ENCODE data around the gene EGLN1. TPM values are rescaled to one million over a fixed set of nuclear protein-coding genes. Genes with fewer than 3 reads are reported as not detected.
"Not testable (repeated sequence)": the region's sequence is repeated elsewhere in the genome, so short reads cannot be mapped to it uniquely, and the experiment has no call there.

EGLN1 gene
- total RNA-seq (2014; rRNA removed; shearing (Covaris generic)), result 6.0 and 7.2 TPM in 2 replicates
- polyA plus RNA-seq (2016; fragmentation: Nextera tagmentation; extraction: Ambion mirVana), result 1.9 and 2.3 TPM in 2 replicates
- long read RNA-seq, full-length matches to known transcripts, result 1 of 2 reads
- long read RNA-seq, partial matches to known transcripts, result 0 of 2 reads
- long read RNA-seq, other reads (novel, unspliced or antisense), result 1 of 2 reads

DNA sequence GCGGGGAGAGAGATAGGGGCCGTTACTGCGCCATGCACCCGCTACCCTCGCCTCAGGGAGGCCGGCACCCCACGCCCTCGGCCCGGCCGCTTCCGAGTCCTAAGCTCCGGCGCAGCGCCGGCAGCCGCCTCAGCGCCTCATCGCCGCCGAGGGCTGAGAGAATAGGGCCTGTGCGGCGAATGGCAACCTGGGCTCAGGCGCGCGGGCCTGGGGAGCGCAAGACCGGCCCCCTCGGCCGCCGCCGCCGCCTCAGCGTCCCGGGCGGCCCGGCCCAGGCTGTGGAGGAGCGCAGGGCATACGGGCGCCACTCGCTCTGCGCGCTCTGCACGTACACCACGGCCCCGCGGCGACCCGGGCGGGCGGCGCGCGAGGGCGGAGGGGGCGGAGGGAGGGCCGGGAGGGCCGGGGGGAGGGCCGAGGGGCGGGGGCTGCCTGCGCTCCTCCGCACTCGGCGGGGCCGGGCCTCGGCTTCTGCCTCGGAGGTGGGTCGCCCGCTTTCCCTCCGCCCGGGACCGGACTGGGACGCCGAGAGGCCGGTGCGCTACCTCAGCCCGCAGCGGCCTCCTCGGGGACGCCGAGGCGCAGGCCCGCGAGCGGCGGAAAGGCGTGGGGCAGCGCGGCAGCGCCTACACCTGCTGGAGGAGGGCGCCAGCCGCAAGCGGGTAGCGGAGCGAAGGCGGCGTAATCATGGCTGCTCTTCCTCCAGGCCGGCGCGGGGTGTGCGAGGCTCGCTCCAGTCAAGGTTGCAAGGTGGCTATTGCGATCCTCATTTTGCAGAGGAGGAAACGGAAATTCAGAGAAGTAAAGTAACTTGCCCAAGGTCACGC, at the start of gene EGLN1:
TSS of gene EGLN1 (minus strand) at position 317 of the 827 bp plus-strand sequence. CDS start 399 bp downstream, outside the sequence.
- Histone ChIP-seq H3K27ac (ENCODE audit: low read depth) (no peak within 1 kb of the TSS), H3K27me3 (ENCODE audit: insufficient read depth) (peaks cover 90% of the 10 kb centered on the region), H4K20me1 (replicated peaks; ENCODE audit: insufficient read depth) (peaks cover 26% of the 10 kb centered on the region), H3K36me3 (ENCODE audit: insufficient read depth) (no peaks in the 10 kb centered on the region), H3F3A (replicated peaks; ENCODE audit: low read depth) (peaks cover 11% of the 10 kb centered on the region; the same call in 1 of the 2 replicates), H3K9me2 (ENCODE audit: insufficient read depth) (no peaks in the 10 kb centered on the region), H3K4me2 (peak within 1 kb of the TSS; percentile 93), H2AFZ (peak within 1 kb of the TSS; percentile 97), H3K4me3 (peak within 1 kb of the TSS; percentile 79), H3K79me2 (replicated peaks; ENCODE audit: insufficient read depth) (peaks cover 6% of the 10 kb centered on the region), H3K4me1 (ENCODE audit: insufficient read depth) (peaks cover 23% of the 10 kb centered on the region)
- Mint-ChIP-seq H3K9me3 (no peaks in the 10 kb centered on the region), H3K27me3 (ENCODE audit: insufficient read depth, low read depth, poor library complexity) (peaks cover 31% of the 10 kb centered on the region), H3K27ac (peak within 1 kb of the TSS; percentile 96), H3K36me3 (ENCODE audit: low read depth) (no peaks in the 10 kb centered on the region; the same call in 2 of the 3 replicates), H3K4me3 (peak within 1 kb of the TSS; percentile 94), H3K4me1 (peaks cover 22% of the 10 kb centered on the region)
- ATAC-seq (peak; percentile 71), DNase-seq (ENCODE audit: low spot score) (peak; percentile 81)
- TF ChIP-seq, protein P1, sequence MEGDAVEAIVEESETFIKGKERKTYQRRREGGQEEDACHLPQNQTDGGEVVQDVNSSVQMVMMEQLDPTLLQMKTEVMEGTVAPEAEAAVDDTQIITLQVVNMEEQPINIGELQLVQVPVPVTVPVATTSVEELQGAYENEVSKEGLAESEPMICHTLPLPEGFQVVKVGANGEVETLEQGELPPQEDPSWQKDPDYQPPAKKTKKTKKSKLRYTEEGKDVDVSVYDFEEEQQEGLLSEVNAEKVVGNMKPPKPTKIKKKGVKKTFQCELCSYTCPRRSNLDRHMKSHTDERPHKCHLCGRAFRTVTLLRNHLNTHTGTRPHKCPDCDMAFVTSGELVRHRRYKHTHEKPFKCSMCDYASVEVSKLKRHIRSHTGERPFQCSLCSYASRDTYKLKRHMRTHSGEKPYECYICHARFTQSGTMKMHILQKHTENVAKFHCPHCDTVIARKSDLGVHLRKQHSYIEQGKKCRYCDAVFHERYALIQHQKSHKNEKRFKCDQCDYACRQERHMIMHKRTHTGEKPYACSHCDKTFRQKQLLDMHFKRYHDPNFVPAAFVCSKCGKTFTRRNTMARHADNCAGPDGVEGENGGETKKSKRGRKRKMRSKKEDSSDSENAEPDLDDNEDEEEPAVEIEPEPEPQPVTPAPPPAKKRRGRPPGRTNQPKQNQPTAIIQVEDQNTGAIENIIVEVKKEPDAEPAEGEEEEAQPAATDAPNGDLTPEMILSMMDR (conservative IDR thresholded peaks at IDR 0.05; ENCODE audit: low read depth in 2 of 2), result peak in 1 of 2 experiments; percentile 50; a peak in 2 of 4 replicates
- no peak for TF ChIP-seq ZNF114 (CRISPR knock-in tag; IDR thresholded peaks at IDR 0.05)
- TF ChIP-seq POLR2AphosphoS5 (IDR thresholded peaks at IDR 0.05; ENCODE audit: low read depth), result peak; percentile 77

DNA sequence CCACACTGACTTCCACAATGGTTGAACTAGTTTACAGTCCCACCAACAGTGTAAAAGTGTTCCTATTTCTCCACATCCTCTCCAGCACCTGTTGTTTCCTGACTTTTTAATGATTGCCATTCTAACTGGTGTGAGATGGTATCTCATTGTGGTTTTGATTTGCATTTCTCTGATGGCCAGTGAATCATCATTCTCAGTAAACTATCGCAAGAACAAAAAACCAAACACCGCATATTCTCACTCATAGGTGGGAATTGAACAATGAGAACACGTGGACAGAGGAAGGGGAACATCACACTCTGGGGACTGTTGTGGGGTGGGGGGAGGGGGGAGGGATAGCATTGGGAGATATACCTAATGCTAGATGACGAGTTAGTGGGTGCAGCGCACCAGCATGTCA, 49.4 kb upstream of the EGLN1 start:
- not testable (repeated sequence) for H3K27me3 Mint-ChIP-seq (ENCODE audit: insufficient read depth, low read depth, poor library complexity); H3K4me2 ChIP-seq; H3K27ac ChIP-seq (ENCODE audit: low read depth); ATAC-seq; H3K9me3 Mint-ChIP-seq; H3K4me3 ChIP-seq; H3K9me2 ChIP-seq (ENCODE audit: insufficient read depth); H3K27me3 ChIP-seq (ENCODE audit: insufficient read depth); H3K79me2 ChIP-seq (replicated peaks; ENCODE audit: insufficient read depth); H2AFZ ChIP-seq; H3K36me3 Mint-ChIP-seq (ENCODE audit: low read depth); H3K36me3 ChIP-seq (ENCODE audit: insufficient read depth); DNase-seq (ENCODE audit: low spot score); H4K20me1 ChIP-seq (replicated peaks; ENCODE audit: insufficient read depth); H3K27ac Mint-ChIP-seq; H3F3A ChIP-seq (replicated peaks; ENCODE audit: low read depth); H3K4me1 ChIP-seq (ENCODE audit: insufficient read depth); H3K4me3 Mint-ChIP-seq; H3K4me1 Mint-ChIP-seq

DNA sequence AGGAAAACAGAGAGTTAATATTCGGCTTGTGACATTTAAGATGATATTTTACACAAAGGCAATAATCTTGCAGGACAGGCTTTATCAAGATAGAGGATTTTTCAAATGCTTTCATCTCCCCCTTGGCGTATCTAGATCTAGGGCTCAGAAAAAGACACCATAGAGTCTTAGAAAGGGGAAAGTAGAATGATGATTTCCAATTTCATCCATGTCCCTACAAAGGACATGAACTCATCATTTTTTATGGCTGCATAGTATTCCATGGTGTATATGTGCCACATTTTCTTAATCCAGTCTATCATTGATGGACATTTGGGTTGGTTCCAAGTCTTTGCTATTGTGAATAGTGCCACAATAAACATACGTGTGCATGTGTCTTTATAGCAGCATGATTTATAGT, 48.9 kb upstream of the EGLN1 start:
- H2AFZ ChIP-seq; H3K4me3 ChIP-seq; H3K79me2 ChIP-seq (replicated peaks; ENCODE audit: insufficient read depth); H3K27me3 Mint-ChIP-seq (ENCODE audit: insufficient read depth, low read depth, poor library complexity); H3K4me2 ChIP-seq; H3K27ac Mint-ChIP-seq; H3K4me3 Mint-ChIP-seq; DNase-seq (ENCODE audit: low spot score); H3K9me3 Mint-ChIP-seq; H3K9me2 ChIP-seq (ENCODE audit: insufficient read depth); ATAC-seq; H3F3A ChIP-seq (replicated peaks; ENCODE audit: low read depth); H3K36me3 ChIP-seq (ENCODE audit: insufficient read depth); H4K20me1 ChIP-seq (replicated peaks; ENCODE audit: insufficient read depth); H3K36me3 Mint-ChIP-seq (ENCODE audit: low read depth); H3K27me3 ChIP-seq (ENCODE audit: insufficient read depth); H3K27ac ChIP-seq (ENCODE audit: low read depth); H3K4me1 ChIP-seq (ENCODE audit: insufficient read depth); H3K4me1 Mint-ChIP-seq: not testable (repeated sequence)
